Measurements from ENCODE around the gene ANO9.

- TF ChIP-seq CTCF (conservative IDR thresholded peaks at IDR 0.05 in 1 of 2, IDR thresholded peaks at IDR 0.05 in 1 of 2; ENCODE audit: low read depth in 1 of 2, low read length in 2 of 2), result no peak
- no peak for TF ChIP-seq EZH2 (IDR thresholded peaks at IDR 0.05; ENCODE audit: low read length, missing control alignments)
Observed at GRCh38 chr11:461626-462025, 19.8 kb upstream of the ANO9 start.

Measured in fibroblast of lung (primary cell).